NCI-H2107 (cell line): Measurements from ENCODE around the gene GNG13.

Experiments used
- DNase-seq: peaks from one replicate; lab custom pipeline; 2025; lab: John Stamatoyannopoulos, UW

The GNG13 gene

GRCh38 chr16:813204-813915, 12.8 kb upstream of the GNG13 start:
- no peak for DNase-seq

- DNase-seq, result no peak
These were observed 7.5 kb upstream of the GNG13 start for GRCh38 chr16:808085-808386.

DNA sequence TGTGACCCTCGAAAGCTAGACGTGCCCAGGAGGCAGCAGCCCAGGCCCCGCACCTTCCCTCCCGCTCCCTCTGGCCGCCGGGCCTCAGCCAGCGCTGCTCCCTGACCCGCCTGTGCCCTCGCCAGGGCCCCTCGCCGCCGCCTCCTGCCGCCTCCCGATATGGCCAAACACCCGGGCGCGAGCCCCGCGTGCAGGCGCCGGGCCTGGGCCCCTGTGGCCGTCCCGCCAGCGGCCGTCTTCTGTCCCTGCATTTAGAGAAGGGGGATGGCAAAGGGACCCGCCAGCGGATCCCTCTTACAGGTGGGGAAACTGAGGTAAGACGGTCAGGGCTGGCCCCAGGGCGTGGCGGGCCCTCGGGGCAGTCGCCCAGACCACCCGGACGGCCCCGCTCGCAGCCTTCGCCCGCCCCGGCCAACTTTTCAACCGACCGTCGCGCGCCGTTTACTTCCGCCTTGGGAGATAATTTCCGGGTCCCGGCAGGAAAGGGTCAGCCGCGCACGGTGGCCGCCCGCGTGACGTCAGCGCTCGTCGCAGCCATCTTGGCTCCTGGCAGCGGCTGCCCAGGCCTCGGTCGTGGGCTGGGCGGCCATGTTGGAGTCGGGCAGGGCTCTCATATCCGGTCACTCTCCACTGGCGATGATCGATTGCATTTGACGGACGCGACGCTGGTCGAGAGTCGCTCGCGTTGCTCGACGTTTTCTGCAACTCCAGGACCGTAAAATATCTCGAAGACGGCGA, 7.0 kb upstream of the GNG13 start:
- DNase-seq, result peak; percentile 32

- no peak for DNase-seq
These were observed 4.9 kb upstream of the GNG13 start for GRCh38 chr16:805474-805873.

- DNase-seq, result no peak
These were observed 3.9 kb upstream of the GNG13 start for GRCh38 chr16:804193-805048.

- no peak for DNase-seq
These were observed 3.2 kb upstream of the GNG13 start for GRCh38 chr16:803754-804080.

DNA sequence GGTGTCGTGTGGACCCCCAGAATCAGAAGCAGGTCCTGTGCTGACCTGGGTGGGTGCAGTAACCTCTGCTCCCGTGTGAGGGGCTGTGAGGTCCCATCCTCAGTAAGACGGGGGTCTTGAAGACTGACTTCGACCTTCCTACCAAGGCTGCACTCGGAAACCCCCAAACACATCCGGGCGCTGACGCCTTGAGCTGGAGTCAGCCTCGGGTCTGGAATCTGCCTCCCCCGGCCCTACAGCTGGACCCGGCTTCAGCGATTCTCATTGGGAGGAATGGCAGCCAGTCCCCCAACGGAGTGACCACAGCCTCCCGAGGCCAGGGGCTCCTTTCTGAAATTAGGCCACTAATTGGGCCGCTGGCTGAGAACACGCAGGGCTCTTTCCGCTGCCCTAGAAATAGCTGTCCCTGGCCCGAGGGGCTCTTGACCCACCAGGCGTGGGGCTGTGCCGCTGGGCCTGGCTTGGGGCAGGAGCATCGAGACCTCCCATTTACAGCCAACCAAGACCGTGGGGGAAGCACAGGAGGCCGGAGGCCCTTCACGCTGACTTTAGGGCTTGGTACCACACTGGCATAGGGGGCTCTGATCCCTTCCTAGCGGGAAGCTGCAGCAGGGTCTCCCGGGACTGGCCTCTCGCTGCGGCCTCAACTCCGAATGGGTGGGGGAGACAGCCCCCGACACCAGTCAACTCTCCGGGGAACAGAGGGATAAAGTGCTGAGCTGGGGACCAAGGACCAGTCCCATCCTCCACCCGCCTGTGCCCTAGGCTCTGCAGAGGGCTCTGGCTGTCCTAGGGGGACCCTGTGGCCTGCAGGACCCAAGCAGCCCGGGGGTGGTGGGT, 2.6 kb upstream of the GNG13 start:
- DNase-seq, result no peak

DNA sequence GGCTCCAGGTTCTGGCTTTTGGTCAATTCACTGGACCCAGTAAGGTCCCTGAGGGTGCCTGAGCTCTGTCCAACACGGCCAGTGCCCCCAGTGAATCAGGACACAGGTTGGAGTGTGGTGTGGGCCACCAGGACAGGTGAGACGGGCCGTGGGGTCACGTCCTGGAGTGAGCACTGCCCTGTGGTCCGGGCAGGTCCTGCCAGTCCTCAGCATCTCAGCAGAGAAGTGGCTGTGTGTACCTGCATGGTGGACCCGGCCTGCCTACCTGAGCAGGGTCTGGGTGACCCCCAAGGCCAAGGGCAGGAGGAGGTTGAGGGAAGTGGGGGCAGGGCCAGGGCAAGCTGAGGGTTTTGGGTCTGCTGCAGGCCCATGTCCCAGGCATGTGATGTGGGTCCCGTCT, 1.9 kb upstream of the GNG13 start:
- no peak for DNase-seq

DNA sequence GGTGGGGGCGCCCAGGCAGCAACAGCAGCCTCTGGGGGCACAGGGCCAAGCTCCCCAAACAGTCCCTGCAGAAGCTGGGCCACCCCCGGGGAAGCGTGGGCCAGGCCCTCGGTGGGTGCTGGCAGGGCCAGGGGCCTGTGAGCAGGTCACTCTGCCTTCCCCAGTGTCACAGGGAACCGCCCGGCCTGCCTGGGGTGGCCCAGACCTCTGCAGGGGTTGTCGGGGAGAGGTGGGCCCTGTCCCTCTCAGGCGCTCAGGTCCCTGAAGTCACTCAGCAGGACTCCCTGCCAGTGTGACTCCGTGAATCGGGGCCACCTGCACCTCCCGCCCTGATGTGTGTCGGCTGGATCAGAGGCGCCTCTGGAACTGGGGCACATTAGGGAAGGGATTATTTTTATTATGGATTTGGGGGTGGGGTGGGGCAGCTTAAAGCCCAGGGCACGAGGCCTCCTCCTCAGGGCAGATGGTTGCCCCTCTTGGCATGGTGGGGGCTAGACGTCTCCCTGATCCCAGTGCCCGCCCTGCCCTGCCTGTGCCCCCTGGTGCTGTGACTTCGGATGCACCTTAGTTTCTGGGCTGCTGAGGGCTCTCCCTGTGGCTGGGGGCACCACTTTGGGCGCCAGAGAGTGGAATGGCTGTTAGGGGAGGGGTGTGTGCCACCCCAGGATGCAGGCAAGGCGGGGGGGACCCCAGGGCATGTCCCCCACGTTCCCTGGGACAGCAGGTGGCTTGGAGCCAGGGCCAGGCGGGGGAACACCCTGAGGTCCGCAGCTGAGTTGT, 1.2 kb upstream of the GNG13 start:
- no peak for DNase-seq

GRCh38 chr16:800834-801511, 439 bp upstream of the GNG13 start:
- no peak for DNase-seq

GRCh38 chr16:799111-799947, 1.2 kb downstream of the GNG13 start:
- DNase-seq, result no peak

DNA sequence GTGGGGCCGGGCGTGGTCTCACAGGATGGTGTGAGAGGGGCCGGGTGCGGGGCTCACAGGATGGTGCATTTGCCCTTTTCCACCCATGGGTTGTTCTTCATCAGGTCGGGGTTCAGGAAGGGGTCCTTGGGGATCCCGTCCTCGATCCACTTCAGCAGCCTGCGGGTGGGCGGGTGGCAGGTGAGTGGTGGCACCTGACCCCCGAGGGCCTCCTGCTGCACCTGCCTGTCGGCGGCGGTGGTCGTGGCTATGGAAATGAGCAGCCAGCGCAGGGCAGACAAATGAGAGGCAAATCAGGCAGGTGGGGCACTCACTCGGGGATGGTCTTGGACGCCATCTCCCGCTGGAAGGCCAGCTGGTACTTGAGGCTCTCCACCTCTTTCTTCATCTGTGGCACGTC, 1.9 kb downstream of the GNG13 start:
- DNase-seq, result no peak

- DNase-seq, result no peak
These were observed 2.8 kb downstream of the GNG13 start for GRCh38 chr16:797686-798085.

DNA sequence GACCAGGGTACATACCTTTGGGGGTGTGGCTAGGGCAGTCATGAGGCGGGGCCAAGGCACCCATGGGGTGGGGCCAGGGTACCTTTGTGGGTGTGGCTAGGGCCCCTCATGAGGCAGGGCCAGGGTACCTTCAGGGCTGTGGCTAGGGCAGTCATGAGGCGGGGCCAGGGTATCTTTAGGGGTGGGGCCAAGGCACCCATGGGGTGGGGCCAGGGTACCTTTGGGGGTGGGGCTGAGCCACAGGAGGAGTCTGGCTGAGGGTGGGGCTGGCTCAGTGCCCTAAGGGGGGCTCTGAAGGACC, 3.5 kb downstream of the GNG13 start:
- DNase-seq, result no peak

DNA sequence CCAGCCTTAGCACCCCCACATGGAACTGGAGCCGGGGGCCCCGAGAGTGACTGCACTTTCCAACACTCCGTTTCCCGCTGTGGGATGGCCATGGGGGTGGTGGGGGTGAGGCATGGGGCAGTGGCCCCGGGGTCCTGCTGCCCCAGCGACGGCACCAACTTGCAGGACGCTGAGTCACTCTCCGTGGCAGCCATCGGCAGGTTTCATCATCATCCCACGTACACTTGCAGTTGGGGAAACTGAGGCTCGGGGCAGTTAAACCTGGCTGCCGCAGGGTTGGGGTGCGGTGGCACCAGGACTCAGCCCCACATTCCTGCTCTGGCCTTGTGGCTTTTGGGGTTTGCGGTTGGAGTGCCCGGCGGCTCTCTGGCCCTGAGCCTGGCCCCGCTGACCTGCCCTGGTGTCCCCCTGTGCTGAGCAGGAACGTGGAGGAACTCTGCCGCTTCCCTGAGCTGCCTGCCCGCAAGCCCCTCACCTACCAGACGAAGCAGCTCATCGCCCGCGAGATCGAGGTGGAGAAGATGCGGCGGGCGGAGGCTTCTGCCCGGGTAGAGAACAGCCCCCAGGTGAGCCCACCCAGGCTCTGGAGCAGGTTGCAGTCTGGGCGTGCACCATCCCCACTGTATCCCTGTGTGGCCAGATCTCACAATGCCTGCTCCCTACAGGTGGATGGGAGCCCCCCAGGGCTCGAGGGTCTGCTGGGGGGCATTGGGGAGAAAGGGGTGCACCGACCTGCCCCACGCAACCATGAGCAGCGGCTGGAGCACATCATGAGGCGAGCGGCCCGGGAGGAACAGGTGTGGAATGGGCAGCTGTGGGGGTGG, 4.0 kb downstream of the GNG13 start:
- no peak for DNase-seq

DNA sequence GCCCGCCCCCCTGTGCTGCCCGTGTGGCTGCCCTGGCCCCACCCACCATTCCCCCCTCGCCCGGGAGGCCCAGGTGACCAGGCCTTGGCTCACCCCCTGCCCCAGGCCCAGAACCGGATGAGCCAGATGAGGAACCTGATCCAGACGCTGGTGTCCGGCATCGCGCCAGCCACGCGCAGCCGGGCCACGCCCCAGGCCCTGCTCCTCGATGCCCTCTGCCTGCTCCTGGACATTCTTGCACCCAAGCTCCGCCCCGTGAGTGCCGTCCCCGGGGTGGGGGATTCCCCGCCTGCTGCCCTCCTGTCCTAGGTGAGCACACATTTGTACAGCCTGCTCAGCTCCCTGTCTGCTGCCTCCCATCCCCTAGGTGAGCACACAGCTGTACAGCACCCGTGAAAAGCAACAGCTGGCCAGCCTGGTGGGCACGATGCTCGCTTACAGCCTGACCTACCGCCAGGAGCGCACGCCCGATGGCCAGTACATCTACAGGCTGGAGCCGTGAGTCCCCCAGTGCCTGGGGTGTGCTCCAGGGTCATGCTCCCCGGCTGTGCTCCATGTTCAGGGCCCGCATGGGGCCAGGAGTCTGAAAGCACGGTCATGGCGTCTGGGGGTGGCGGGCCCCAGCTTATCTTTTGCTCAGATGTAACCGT, 4.8 kb downstream of the GNG13 start:
- no peak for DNase-seq

DNA sequence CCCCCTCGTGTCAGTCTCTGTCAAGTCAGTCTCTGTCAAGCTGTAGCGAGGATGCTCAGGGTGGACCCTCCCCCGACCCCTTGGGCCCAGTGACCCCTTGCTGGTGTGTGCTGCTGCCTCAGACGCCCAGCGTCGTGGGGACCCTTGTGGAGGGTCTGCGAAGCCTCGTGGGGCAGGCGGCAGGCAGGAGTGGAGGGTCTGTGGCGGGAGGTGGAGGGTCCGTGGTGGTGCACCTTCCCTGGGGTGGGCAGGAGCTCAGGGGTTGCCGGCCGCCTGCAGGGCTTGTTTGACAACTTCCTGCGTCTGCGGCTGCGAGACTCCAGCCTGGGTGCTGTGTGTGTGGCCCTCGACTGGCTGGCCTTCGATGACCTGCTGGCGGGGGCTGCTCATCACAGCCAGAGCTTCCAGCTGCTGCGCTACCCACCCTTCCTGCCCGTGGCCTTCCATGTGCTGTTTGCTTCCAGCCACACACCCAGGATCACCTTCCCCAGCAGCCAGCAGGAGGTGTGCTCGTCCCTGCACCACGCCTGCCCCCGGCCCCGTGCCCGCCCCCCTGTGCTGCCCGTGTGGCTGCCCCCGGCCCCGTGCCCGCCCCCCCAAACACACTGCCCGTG, 5.6 kb downstream of the GNG13 start:
- no peak for DNase-seq

DNA sequence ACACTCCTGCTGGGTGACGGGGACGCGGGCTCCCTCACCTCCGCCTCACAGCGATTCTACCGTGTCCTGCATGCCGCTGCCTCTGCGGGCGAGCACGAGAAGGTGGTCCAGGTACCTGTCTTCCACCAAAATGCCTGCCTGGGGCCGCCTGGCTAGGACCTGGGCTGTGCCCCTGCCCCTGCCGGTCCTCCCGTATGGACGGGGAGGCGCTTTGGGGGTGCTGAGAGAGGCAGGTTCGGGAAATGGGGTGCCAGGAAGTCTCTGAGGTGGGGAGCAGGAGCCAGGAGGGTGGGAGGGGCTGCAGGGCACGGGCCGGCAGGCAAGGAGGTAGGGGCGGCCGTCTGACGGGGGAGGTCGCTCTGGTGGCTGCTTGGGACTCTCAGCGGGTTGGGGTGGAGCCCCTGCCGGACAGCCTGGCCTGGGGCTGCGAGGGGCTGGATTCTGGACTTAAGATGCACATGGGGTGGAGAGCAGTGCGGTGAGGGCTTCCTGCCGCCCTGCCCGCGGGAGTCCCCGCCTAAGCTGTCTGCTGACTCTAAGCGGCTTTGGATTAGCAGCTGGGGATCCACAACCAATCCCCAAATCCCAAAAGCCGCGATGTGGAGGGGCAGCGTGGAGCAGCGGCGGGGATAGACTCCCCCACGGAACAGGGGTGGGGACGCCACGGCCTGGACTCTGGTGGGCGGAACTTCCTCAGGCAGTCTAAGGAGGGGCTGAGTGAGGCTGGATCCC, 6.3 kb downstream of the GNG13 start:
- no peak for DNase-seq
